Activated CD8-positive, alpha-beta memory T cell treated with anti-CD3 and anti-CD28 coated beads, Interleukin-2, amount 50 U/mL, for 1 hour (primary cell): ENCODE data around the gene ACYP2.
"Not testable (repeated sequence)": the region's sequence is repeated elsewhere in the genome, so short reads cannot be mapped to it uniquely, and the experiment has no call there.

Experiments
- DNase-seq: peaks from one replicate; pipeline ENCODE4 v3.0.0-alpha.2; 2020; ENCODE audit errors: extremely low read depth

Gene ACYP2

GRCh38 chr2:54226260-54226659 lies 110.8 kb downstream of the ACYP2 start:
- no peak for DNase-seq

- no peak for DNase-seq
Observed at GRCh38 chr2:54227798-54228197, 112.4 kb downstream of the ACYP2 start.

DNA sequence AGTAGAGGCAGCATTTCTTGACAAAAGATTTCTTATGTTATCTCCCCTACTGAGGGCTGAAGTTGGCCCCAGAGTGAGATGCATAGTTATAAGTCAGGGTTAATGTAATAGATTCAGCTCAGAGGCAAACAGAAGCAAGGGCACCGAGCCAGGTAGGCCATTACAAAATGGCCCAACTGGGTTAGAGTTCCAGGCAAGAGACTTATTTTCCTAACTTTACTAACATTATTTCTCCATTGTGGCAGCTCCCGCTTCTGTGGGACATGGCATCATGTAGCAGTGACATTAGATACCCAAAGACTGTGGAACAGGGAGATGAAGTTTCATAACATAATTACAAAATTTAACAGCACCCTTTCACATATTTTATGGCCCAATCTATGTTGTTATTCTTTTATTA lies 113.5 kb downstream of the ACYP2 start:
- DNase-seq: no peak

- DNase-seq: no peak
Observed at GRCh38 chr2:54233832-54234649, 118.6 kb downstream of the ACYP2 start.

DNA sequence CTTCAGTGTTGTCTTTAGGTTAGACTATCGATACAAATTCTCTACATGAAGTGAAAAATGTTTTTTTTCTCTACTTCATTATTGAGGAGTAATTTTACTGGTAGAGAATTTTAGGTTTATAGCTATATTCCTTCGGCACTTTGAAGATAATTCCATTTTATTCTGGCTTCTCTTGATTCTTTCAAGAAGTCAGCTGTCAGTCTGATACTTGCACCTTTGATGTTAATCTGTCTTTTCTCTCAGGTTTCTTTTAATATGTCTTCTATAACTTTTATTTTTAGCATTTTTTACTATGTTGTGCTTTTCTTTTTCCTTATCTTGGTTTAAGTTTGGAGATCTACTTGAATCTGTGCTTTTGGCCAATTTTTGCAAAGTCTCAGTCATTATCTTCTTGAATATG lies 122.0 kb downstream of the ACYP2 start:
- no peak for DNase-seq

DNA sequence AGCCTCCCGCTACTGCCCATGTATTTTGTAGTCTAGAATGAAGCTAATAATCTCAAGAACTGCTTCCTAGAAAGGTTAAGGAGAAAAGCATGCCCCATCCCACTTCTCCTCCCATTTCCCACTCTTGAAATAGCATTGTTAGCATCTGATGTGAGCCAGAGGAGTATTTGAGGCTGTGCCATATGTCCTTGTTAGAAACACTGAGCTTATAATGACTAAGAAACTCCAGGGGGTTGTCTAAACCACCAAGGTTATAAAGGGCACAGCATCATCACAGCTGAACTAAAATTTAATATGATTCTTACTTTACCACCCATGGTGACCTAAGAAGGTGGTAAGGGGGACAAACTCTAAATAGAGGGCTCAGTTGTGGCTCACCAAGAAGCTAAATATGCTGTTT lies 124.0 kb downstream of the ACYP2 start:
- DNase-seq: no peak

GRCh38 chr2:54240515-54241469 lies 125.4 kb downstream of the ACYP2 start:
- no peak for DNase-seq

- no peak for DNase-seq
Observed at GRCh38 chr2:54247115-54247514, 131.7 kb downstream of the ACYP2 start.

DNA sequence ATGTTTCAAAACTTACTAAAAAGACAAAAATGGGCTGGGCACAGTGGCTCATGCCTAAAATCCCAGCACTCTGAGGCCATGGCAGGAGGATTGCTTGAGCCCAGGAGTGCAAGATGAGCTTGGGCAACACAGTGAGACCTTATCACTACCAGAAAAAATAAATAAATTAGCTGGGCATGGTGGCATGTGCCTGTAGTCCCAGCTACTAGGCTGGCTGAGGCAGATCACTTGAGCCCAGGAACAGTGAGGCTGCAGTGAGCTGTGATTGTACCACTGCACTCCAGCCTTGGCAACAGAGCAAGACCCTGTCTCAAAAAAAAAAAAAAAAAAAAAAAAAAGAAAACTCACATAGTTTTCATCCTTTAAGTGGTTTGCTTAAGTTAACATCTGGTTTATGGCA lies 134.2 kb downstream of the ACYP2 start:
- DNase-seq: no peak

DNA sequence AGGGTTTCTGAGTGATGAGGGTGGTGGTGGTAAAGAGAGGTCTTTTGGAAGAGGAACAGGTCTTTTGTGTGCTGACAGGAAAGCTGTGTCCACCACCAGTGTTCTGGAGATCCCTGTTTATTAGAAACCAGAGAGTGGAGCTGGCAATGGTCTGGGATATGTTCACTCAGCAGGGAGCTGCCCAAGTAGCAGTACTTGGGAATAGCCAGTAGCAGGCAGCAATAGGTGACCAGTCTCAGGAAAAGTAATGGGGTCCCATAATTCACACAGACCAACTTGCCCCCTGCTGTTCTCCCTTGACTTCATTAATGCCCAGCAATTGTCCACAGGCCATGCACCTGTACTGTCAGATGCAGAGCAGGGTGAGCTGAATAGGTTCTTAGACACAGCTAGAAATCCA lies 138.8 kb downstream of the ACYP2 start:
- DNase-seq: no peak

DNA sequence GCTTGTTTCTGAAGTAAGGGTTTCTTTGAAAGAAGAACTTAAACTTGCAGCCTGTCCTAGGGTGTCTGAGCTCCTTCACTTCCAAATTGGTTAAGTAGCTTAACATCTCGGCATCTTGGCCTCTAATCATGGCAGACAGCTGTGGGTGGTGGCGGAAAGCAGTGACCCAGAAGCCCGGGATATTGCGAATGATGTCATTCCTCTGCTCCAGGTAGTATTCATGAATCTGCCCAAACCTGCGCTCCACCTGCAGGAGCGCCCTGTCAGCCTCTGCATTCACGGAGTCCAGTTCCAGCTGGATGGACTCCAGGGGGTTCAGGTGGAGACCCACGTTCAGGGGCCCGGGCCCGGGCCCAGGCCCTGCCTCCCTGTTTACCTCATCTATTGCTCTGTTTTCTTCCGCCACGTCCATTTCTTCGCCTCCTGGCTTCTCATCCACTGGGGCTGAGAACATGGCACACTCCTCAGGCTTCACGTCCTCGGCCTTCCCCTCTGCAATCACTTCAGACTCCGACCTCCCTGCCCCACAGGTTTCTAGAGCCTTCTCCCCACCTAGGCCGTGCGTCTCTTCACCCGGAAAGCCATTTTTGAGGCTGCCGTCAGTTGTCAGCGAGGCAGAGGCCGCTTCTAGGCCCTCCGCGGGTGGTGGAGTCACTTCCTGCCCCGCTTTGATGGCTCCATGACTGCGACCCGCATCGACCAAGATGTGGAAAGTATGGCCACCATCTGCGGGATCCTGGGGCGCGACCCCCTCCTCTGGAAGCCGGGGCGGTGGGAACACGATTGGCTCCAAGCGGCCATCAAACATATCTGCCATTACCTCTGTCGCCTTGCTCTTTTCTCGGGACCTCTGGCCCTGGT lies 140.0 kb downstream of the ACYP2 start:
- no peak for DNase-seq

- DNase-seq: no peak
Observed at GRCh38 chr2:54256091-54256694, 140.8 kb downstream of the ACYP2 start, which contains the start of gene TSPYL6. Gene TSPYL6 (minus strand): TSS chr2:54256229. CDS start chr2:54256151, 78 bp downstream.

- DNase-seq: no peak
Observed at GRCh38 chr2:54258166-54258565, 142.8 kb downstream of the ACYP2 start.

- no peak for DNase-seq
Observed at GRCh38 chr2:54259413-54260240, 144.2 kb downstream of the ACYP2 start.

- no peak for DNase-seq
Observed at GRCh38 chr2:54260241-54260595, 144.8 kb downstream of the ACYP2 start.

GRCh38 chr2:54261537-54261936 lies 146.1 kb downstream of the ACYP2 start:
- DNase-seq: no peak

DNA sequence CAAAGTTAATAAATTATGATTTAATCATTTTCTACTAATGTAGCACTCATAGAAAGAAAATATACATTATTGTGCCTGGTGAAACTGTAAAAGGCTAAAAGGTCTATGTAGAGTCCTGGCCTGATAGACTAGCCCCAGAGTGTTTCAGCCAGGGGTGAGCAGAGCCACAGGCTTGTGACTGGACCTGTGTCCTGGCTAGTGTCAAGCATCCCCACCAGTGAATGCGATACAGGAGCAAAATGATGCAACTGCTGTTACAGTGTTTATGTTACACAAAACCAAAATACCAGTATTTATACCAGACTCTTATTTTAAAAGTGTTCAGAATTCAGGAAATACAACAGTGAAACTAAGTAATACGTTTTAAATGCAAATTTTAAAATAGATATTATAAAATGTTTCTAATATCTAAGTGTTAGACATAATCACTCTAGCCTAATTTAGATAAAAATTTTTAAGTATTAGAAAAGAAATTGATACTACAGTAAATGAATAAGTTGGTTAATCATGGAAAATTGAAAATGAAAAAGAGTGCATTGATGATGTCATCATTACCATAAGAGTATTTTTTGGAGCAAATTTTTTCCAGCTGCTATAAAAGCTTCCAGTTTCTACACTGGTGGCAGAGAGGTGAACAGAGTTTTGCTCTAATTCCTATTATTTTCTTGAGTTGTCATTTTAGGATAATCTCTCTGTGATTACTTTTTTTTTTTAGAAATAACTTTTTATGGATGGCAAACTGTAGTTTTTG lies 146.8 kb downstream of the ACYP2 start:
- no peak for DNase-seq

DNA sequence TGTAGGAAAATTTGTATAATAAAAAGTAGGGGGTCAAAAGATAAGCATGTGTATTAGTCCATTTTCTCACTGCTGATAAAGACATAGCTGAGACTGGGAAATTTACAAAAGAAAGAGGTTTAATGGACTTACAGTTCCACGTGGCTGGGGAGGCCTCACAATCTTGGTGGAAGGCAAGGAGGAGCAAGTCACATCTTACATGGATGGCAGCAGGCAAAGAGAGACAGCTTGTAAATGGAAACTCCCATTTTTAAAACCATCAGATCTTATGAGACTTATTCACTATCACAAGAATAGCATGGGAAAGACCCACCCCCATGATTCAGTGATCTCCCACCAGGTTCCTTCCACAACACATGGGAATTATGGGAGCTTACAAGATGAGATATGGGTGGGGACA lies 149.7 kb downstream of the ACYP2 start:
- not testable (repeated sequence) for DNase-seq

GRCh38 chr2:54267577-54267976 lies 152.2 kb downstream of the ACYP2 start:
- no peak for DNase-seq

- no peak for DNase-seq
Observed at GRCh38 chr2:54271189-54271588, 155.8 kb downstream of the ACYP2 start.
